Measurements from ENCODE around the gene TACC2.

Gene TACC2

GRCh38 chr10:122145113-122145512 is 156.2 kb downstream of the TACC2 start:
- Histone ChIP-seq H3K9ac (ENCODE audit: low read depth, low read length) (no peak overlapping the region), H2AFZ (ENCODE audit: low read depth, low read length) (no peak overlapping the region), H3K4me2 (ENCODE audit: insufficient read depth, low read length) (no peak overlapping the region), H3K79me2 (ENCODE audit: insufficient read depth, low read length) (no peaks in the 10 kb centered on the region), H3K36me3 (ENCODE audit: insufficient read depth, low read length) (no peaks in the 10 kb centered on the region), H4K20me1 (ENCODE audit: insufficient read depth, low read length) (no peaks in the 10 kb centered on the region), H3K9me3 (ENCODE audit: insufficient read depth, low read length, severe bottlenecking) (no peaks in the 10 kb centered on the region), H3K4me1 (ENCODE audit: insufficient read depth, low read length) (no peaks in the 10 kb centered on the region), H3K4me3 (ENCODE audit: low read depth in 1 of 2, low read length in 2 of 2) (no peak overlapping the region), H3K27me3 (ENCODE audit: insufficient read depth, low read length, poor library complexity) (peaks cover 4% of the 10 kb centered on the region), H3K27ac (ENCODE audit: low read length) (no peak overlapping the region)
- no peak for ATAC-seq (ENCODE audit: insufficient read depth, low read depth)
- no peak for DNase-seq
- TF ChIP-seq EZH2 (IDR thresholded peaks at IDR 0.05; ENCODE audit: borderline replicate concordance, low read depth, low read length, severe bottlenecking): no peak
- TF ChIP-seq, protein P1, sequence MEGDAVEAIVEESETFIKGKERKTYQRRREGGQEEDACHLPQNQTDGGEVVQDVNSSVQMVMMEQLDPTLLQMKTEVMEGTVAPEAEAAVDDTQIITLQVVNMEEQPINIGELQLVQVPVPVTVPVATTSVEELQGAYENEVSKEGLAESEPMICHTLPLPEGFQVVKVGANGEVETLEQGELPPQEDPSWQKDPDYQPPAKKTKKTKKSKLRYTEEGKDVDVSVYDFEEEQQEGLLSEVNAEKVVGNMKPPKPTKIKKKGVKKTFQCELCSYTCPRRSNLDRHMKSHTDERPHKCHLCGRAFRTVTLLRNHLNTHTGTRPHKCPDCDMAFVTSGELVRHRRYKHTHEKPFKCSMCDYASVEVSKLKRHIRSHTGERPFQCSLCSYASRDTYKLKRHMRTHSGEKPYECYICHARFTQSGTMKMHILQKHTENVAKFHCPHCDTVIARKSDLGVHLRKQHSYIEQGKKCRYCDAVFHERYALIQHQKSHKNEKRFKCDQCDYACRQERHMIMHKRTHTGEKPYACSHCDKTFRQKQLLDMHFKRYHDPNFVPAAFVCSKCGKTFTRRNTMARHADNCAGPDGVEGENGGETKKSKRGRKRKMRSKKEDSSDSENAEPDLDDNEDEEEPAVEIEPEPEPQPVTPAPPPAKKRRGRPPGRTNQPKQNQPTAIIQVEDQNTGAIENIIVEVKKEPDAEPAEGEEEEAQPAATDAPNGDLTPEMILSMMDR (IDR thresholded peaks at IDR 0.05; ENCODE audit: borderline replicate concordance, extremely low read depth, low read length, poor library complexity, severe bottlenecking): no peak

GRCh38 chr10:122147663-122148062 is 158.7 kb downstream of the TACC2 start:
- ATAC-seq (ENCODE audit: insufficient read depth, low read depth): no peak
- TF ChIP-seq EZH2 (IDR thresholded peaks at IDR 0.05; ENCODE audit: borderline replicate concordance, low read depth, low read length, severe bottlenecking): no peak
- TF ChIP-seq, protein P1 (IDR thresholded peaks at IDR 0.05; ENCODE audit: borderline replicate concordance, extremely low read depth, low read length, poor library complexity, severe bottlenecking): no peak
- H3K4me3 ChIP-seq (ENCODE audit: low read depth in 1 of 2, low read length in 2 of 2): no peak overlapping the region

DNA sequence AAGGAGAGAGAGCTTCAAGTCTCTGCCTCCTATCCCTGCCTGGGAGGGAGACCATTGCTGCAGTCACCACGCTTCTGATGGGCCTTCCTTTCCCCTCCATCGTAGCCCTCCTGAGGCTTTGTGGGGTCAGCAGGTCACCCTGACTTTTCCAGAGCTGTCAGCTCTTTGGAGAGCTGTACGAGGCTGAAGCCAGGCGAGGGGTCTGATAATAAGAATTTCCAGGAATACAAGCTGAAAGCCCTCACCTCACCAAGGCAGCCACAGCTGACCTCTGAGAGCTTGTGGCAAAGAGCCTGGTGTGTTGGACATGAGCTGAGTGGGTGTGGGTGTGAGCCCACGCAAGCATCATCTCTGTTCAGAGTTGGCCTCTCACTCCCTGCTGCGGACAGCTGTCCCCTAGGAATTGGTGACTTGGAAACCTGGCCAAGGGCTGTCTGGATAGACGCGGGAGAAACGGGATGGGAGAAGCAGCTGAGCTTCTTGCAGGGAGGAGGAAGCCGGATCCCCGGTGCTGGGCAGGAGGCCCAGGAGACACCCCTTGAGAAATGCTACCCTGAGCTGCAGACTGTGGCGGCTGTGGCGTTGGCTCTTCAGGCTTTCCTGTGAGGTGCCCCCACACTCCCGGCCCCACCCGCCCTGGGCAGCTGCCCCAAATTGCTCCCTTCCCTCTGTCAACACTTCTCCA is 160.1 kb downstream of the TACC2 start:
- no peak overlapping the region for H3K4me3 ChIP-seq (ENCODE audit: low read depth in 1 of 2, low read length in 2 of 2)
- H3K4me2 ChIP-seq (ENCODE audit: insufficient read depth, low read length): no peak overlapping the region
- ATAC-seq (ENCODE audit: insufficient read depth, low read depth): no peak
- H3K27ac ChIP-seq (ENCODE audit: low read length): no peak overlapping the region
- H3K79me2 ChIP-seq (ENCODE audit: insufficient read depth, low read length): no peaks in the 10 kb centered on the region
- no peak for DNase-seq
- no peak overlapping the region for H2AFZ ChIP-seq (ENCODE audit: low read depth, low read length)
- H4K20me1 ChIP-seq (ENCODE audit: insufficient read depth, low read length): no peaks in the 10 kb centered on the region
- TF ChIP-seq EZH2 (IDR thresholded peaks at IDR 0.05; ENCODE audit: borderline replicate concordance, low read depth, low read length, severe bottlenecking): no peak
- TF ChIP-seq, protein P1 (IDR thresholded peaks at IDR 0.05; ENCODE audit: borderline replicate concordance, extremely low read depth, low read length, poor library complexity, severe bottlenecking): no peak
- no peaks in the 10 kb centered on the region for H3K4me1 ChIP-seq (ENCODE audit: insufficient read depth, low read length)
- H3K9ac ChIP-seq (ENCODE audit: low read depth, low read length): no peak overlapping the region
- no peaks in the 10 kb centered on the region for H3K36me3 ChIP-seq (ENCODE audit: insufficient read depth, low read length)
- H3K27me3 ChIP-seq (ENCODE audit: insufficient read depth, low read length, poor library complexity): no peaks in the 10 kb centered on the region
- no peaks in the 10 kb centered on the region for H3K9me3 ChIP-seq (ENCODE audit: insufficient read depth, low read length, severe bottlenecking)

More at GRCh38 chr10:122147663-122148062, 158.7 kb downstream of the TACC2 start:
- no peak overlapping the region for H3K9ac ChIP-seq (ENCODE audit: low read depth, low read length)
- H3K27me3 ChIP-seq (ENCODE audit: insufficient read depth, low read length, poor library complexity): no peaks in the 10 kb centered on the region
- H2AFZ ChIP-seq (ENCODE audit: low read depth, low read length): no peak overlapping the region
- H4K20me1 ChIP-seq (ENCODE audit: insufficient read depth, low read length): no peaks in the 10 kb centered on the region
- no peaks in the 10 kb centered on the region for H3K4me1 ChIP-seq (ENCODE audit: insufficient read depth, low read length)
- no peaks in the 10 kb centered on the region for H3K36me3 ChIP-seq (ENCODE audit: insufficient read depth, low read length)
- H3K27ac ChIP-seq (ENCODE audit: low read length): no peak overlapping the region
- no peaks in the 10 kb centered on the region for H3K79me2 ChIP-seq (ENCODE audit: insufficient read depth, low read length)
- DNase-seq: no peak
- H3K4me2 ChIP-seq (ENCODE audit: insufficient read depth, low read length): no peak overlapping the region
- H3K9me3 ChIP-seq (ENCODE audit: insufficient read depth, low read length, severe bottlenecking): no peaks in the 10 kb centered on the region

Measured in DND-41 (cell line).